ENCODE data around the gene RXYLT1. TPM values are rescaled to one million over a fixed set of nuclear protein-coding genes. Genes with fewer than 3 reads are reported as not detected.
"Not testable (repeated sequence)": the region's sequence is repeated elsewhere in the genome, so short reads cannot be mapped to it uniquely, and the experiment has no call there.

The RXYLT1 gene, protein sequence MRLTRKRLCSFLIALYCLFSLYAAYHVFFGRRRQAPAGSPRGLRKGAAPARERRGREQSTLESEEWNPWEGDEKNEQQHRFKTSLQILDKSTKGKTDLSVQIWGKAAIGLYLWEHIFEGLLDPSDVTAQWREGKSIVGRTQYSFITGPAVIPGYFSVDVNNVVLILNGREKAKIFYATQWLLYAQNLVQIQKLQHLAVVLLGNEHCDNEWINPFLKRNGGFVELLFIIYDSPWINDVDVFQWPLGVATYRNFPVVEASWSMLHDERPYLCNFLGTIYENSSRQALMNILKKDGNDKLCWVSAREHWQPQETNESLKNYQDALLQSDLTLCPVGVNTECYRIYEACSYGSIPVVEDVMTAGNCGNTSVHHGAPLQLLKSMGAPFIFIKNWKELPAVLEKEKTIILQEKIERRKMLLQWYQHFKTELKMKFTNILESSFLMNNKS
- total RNA-seq (10 to 100 TPM; 18.3 to 22.9 TPM), polyA plus RNA-seq (ENCODE audit: insufficient read length in 2 of 2) (10 to 100 TPM; 24.6 to 27.7 TPM)
- long read RNA-seq, donor 1, full-length matches to known transcripts, result 20 of 20 reads
- long read RNA-seq, donor 1, partial matches to known transcripts, result 0 of 20 reads
- long read RNA-seq, donor 1, other reads (novel, unspliced or antisense), result 0 of 20 reads
- long read RNA-seq, donor 2, full-length matches to known transcripts, result 10 of 10 reads
- long read RNA-seq, donor 2, partial matches to known transcripts, result 0 of 10 reads
- long read RNA-seq, donor 2, other reads (novel, unspliced or antisense), result 0 of 10 reads
- long read RNA-seq, donor 3, partial matches to known transcripts, result 0 of 7 reads
- long read RNA-seq, donor 3, other reads (novel, unspliced or antisense), result 0 of 7 reads
- long read RNA-seq, donor 4, full-length matches to known transcripts, result 17 of 17 reads
- long read RNA-seq, donor 4, partial matches to known transcripts, result 0 of 17 reads
- long read RNA-seq, donor 4, other reads (novel, unspliced or antisense), result 0 of 17 reads

DNA sequence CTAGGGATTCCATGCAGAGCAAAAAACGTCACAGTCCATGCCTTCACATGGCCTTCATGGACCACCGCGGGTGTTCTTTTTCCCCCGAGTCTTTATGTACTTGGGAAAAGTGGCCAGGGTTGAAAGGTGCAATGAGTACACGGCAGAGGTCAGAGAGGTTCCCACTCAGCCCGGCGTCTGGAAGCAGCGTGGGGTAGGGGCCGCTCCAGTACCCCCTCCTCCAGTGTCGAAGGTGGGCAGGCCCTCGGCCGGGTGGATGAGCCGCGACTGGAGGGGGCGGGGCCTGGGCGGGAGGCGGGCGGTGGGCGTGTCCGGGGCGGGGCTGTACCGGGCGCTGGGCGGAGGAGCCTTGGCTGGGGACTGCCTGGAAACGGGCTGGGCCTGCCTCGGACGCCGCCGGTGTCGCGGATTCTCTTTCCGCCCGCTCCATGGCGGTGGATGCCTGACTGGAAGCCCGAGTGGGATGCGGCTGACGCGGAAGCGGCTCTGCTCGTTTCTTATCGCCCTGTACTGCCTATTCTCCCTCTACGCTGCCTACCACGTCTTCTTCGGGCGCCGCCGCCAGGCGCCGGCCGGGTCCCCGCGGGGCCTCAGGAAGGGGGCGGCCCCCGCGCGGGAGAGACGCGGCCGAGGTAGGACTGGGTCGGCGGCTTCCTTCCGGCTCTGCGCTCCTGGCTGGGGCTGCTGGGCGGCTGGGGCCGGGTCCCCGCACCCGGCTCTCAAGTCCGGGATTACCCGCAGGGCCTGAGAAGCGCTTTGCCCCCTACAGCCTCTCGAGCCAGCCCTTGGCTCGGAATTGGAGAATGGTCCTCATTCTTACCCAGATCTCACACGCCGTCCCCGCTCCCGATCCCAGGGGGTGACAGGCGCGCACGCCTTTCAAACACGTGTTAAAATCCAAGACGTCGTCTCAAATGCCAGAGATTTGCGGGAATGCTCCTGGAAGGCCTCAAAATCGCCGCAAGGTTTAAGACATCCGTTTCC lies at the start of gene RXYLT1:
Gene RXYLT1 (plus strand): TSS at position 412 of the 984 bp plus-strand sequence. CDS start 52 bp downstream, at position 464.
- WGBS (ENCODE audit: insufficient coverage), result under 1% methylated on average over 83 of the region's 86 CpGs
- Histone ChIP-seq H3K27me3 (ENCODE audit: control insufficient read depth, insufficient read depth, low read length) (no peaks in the 10 kb centered on the region), H3K9me3 (ENCODE audit: control insufficient read depth, insufficient read depth, low read length) (no peaks in the 10 kb centered on the region), H3K4me1 (ENCODE audit: control insufficient read depth, insufficient read depth, low read length) (peaks cover 3% of the 10 kb centered on the region), H3K36me3 (ENCODE audit: control insufficient read depth, insufficient read depth, low read length) (peaks cover 2% of the 10 kb centered on the region), H3K27ac (ENCODE audit: low read depth, low read length) (peak within 1 kb of the TSS; percentile 93), H3K4me3 (ENCODE audit: low read depth, low read length) (peak within 1 kb of the TSS; percentile 82)
- DNase-seq (ENCODE audit: low read depth in 4 of 6, low spot score in 6 of 6), result peak; percentile 70 to 95 (median 74)

GRCh38 chr12:63732779-63733178 lies 46.9 kb upstream of the RXYLT1 start:
- H3K4me3 ChIP-seq (ENCODE audit: low read depth, low read length); H3K9me3 ChIP-seq (ENCODE audit: control insufficient read depth, insufficient read depth, low read length); H3K27me3 ChIP-seq (ENCODE audit: control insufficient read depth, insufficient read depth, low read length); H3K4me1 ChIP-seq (ENCODE audit: control insufficient read depth, insufficient read depth, low read length); H3K36me3 ChIP-seq (ENCODE audit: control insufficient read depth, insufficient read depth, low read length); H3K27ac ChIP-seq (ENCODE audit: low read depth, low read length); DNase-seq (ENCODE audit: low read depth in 4 of 6, low spot score in 6 of 6): not testable (repeated sequence)

- not testable (repeated sequence) for DNase-seq (ENCODE audit: low read depth in 4 of 6, low spot score in 6 of 6); H3K27ac ChIP-seq (ENCODE audit: low read depth, low read length); H3K4me1 ChIP-seq (ENCODE audit: control insufficient read depth, insufficient read depth, low read length); H3K27me3 ChIP-seq (ENCODE audit: control insufficient read depth, insufficient read depth, low read length); H3K36me3 ChIP-seq (ENCODE audit: control insufficient read depth, insufficient read depth, low read length); H3K9me3 ChIP-seq (ENCODE audit: control insufficient read depth, insufficient read depth, low read length); H3K4me3 ChIP-seq (ENCODE audit: low read depth, low read length)
- WGBS (ENCODE audit: insufficient coverage), result no CpG with 5 or more reads among the region's 3 CpGs
Observed at GRCh38 chr12:63733585-63733984, 46.1 kb upstream of the RXYLT1 start.

GRCh38 chr12:63740551-63740950 lies 39.2 kb upstream of the RXYLT1 start:
- H3K4me1 ChIP-seq (ENCODE audit: control insufficient read depth, insufficient read depth, low read length); H3K4me3 ChIP-seq (ENCODE audit: low read depth, low read length); DNase-seq (ENCODE audit: low read depth in 4 of 6, low spot score in 6 of 6); H3K27ac ChIP-seq (ENCODE audit: low read depth, low read length); H3K9me3 ChIP-seq (ENCODE audit: control insufficient read depth, insufficient read depth, low read length); H3K36me3 ChIP-seq (ENCODE audit: control insufficient read depth, insufficient read depth, low read length); H3K27me3 ChIP-seq (ENCODE audit: control insufficient read depth, insufficient read depth, low read length): not testable (repeated sequence)
- WGBS (ENCODE audit: insufficient coverage), result no CpG with 5 or more reads among the region's 2 CpGs

- no CpG with 5 or more reads among the region's 1 CpG for WGBS (ENCODE audit: insufficient coverage)
- not testable (repeated sequence) for DNase-seq (ENCODE audit: low read depth in 4 of 6, low spot score in 6 of 6)
Observed at GRCh38 chr12:63741431-63741830, 38.3 kb upstream of the RXYLT1 start.

DNA sequence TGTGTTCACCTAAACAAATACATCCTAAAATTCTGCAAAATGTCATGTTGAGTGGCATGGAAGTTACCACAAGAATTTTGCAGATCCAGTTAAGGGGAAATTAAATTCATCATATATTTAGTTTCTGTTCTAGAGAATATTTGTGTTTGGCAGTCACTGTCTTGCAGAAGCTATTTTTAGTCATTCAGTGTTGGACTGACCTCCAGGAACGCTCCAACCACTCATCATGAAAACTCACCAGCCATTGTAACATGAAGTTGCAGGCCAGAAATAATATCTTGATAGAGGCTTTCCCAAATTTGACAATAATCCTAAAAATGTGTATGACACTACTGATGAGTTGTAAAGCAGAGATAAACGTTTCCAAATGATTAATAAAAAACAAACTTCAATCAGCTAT lies 35.6 kb upstream of the RXYLT1 start:
- WGBS (ENCODE audit: insufficient coverage), result no CpG with 5 or more reads among the region's 2 CpGs
- H3K27me3 ChIP-seq (ENCODE audit: control insufficient read depth, insufficient read depth, low read length); H3K4me3 ChIP-seq (ENCODE audit: low read depth, low read length); DNase-seq (ENCODE audit: low read depth in 4 of 6, low spot score in 6 of 6); H3K9me3 ChIP-seq (ENCODE audit: control insufficient read depth, insufficient read depth, low read length); H3K4me1 ChIP-seq (ENCODE audit: control insufficient read depth, insufficient read depth, low read length); H3K27ac ChIP-seq (ENCODE audit: low read depth, low read length); H3K36me3 ChIP-seq (ENCODE audit: control insufficient read depth, insufficient read depth, low read length): not testable (repeated sequence)

More at GRCh38 chr12:63741431-63741830, 38.3 kb upstream of the RXYLT1 start:
- not testable (repeated sequence) for H3K36me3 ChIP-seq (ENCODE audit: control insufficient read depth, insufficient read depth, low read length); H3K27ac ChIP-seq (ENCODE audit: low read depth, low read length); H3K27me3 ChIP-seq (ENCODE audit: control insufficient read depth, insufficient read depth, low read length); H3K9me3 ChIP-seq (ENCODE audit: control insufficient read depth, insufficient read depth, low read length); H3K4me3 ChIP-seq (ENCODE audit: low read depth, low read length); H3K4me1 ChIP-seq (ENCODE audit: control insufficient read depth, insufficient read depth, low read length)

DNA sequence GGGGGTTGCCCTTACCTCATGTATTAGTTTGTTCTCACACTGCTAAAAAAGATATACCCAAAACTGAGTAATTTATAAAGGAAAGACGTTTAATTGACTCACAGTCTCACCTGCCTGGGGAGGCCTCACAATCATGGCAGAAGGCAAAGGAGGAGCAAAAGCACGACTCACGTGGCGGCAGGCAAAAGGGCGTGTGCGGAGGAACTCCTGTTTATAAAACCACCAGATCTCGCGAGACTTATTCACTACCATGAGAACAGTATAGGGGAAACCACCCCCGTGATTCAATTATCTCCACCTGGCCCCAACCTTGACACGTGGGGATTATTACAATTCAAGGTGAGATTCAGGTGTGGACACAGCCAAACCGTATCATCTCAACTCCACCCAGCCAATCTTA lies 33.2 kb upstream of the RXYLT1 start:
- H3K4me1 ChIP-seq (ENCODE audit: control insufficient read depth, insufficient read depth, low read length); H3K27me3 ChIP-seq (ENCODE audit: control insufficient read depth, insufficient read depth, low read length); H3K36me3 ChIP-seq (ENCODE audit: control insufficient read depth, insufficient read depth, low read length); DNase-seq (ENCODE audit: low read depth in 4 of 6, low spot score in 6 of 6); H3K9me3 ChIP-seq (ENCODE audit: control insufficient read depth, insufficient read depth, low read length); H3K4me3 ChIP-seq (ENCODE audit: low read depth, low read length); H3K27ac ChIP-seq (ENCODE audit: low read depth, low read length): not testable (repeated sequence)
- WGBS (ENCODE audit: insufficient coverage), result no CpG with 5 or more reads among the region's 11 CpGs

DNA sequence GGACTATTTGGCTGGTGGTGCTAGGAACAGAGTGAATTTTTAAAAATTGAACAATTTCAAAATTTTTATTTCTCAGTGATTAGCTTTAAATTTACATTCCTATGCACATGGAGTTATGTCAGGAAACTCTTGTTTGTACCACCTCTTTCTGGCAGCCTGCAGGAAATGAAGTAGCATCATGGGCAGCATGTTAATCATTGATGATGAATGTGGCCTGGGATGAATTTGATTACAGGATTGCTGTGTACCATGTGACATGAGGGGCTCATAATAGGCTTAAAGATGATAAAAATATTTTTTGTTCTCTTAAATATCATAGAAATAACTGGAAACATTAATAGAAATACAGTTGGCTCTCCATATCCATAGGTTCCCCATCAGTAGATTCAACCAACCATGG lies 32.6 kb upstream of the RXYLT1 start:
- not testable (repeated sequence) for H3K4me3 ChIP-seq (ENCODE audit: low read depth, low read length); DNase-seq (ENCODE audit: low read depth in 4 of 6, low spot score in 6 of 6); H3K36me3 ChIP-seq (ENCODE audit: control insufficient read depth, insufficient read depth, low read length)

GRCh38 chr12:63747553-63747952 lies 32.2 kb upstream of the RXYLT1 start:
- DNase-seq (ENCODE audit: low read depth in 4 of 6, low spot score in 6 of 6), result no peak
- Histone ChIP-seq H3K27me3 (ENCODE audit: control insufficient read depth, insufficient read depth, low read length) (no peaks in the 10 kb centered on the region), H3K27ac (ENCODE audit: low read depth, low read length) (no peak overlapping the region), H3K4me3 (ENCODE audit: low read depth, low read length) (no peak overlapping the region), H3K4me1 (ENCODE audit: control insufficient read depth, insufficient read depth, low read length) (no peaks in the 10 kb centered on the region), H3K36me3 (ENCODE audit: control insufficient read depth, insufficient read depth, low read length) (no peaks in the 10 kb centered on the region), H3K9me3 (ENCODE audit: control insufficient read depth, insufficient read depth, low read length) (peaks cover 5% of the 10 kb centered on the region)
- no CpG with 5 or more reads among the region's 5 CpGs for WGBS (ENCODE audit: insufficient coverage)

More for the DNA sequence above, 32.6 kb upstream of the RXYLT1 start:
- H3K4me1 ChIP-seq (ENCODE audit: control insufficient read depth, insufficient read depth, low read length); H3K27me3 ChIP-seq (ENCODE audit: control insufficient read depth, insufficient read depth, low read length); H3K27ac ChIP-seq (ENCODE audit: low read depth, low read length); H3K9me3 ChIP-seq (ENCODE audit: control insufficient read depth, insufficient read depth, low read length): not testable (repeated sequence)

All from spinal cord (tissue), 10 donors.